HepG2 (cell line): ENCODE results near the gene ENDOG. TPM values are rescaled to one million over a fixed set of nuclear protein-coding genes. Genes with fewer than 3 reads are reported as not detected.

Source experiments
- ATAC-seq: fragments of 200-7000 bp; cut with Tn5 transposase; 3 replicates; pipeline ENCODE4 v1.9.1; 2020; ENCODE audit warnings: mild to moderate bottlenecking, moderate library complexity
- BruUV-seq: library from RNA; stranded (reverse); fragments of 400-500 nt; replicated peaks from 2 replicates; lab custom pipeline; 2021; lab: Mats Ljungman, UMichigan
- CTCF ChIA-PET: fragments of 300-600 bp; formaldehyde crosslinking; extraction: SDS; loops from one replicate; lab custom pipeline; 2021; ENCODE audit warnings: low total read pairs, inconsistent platforms, low intra/inter-chr PET ratio; lab: Yijun Ruan, JAX
- POLR2A ChIA-PET: fragments of 350-600 bp; sonication (Branson Sonifier 250); formaldehyde crosslinking; loops from one replicate; lab custom pipeline; 2020; ENCODE audit warnings: antibody characterized with exemption, inconsistent platforms; lab: Yijun Ruan, JAX
- DNase-seq: peaks from one replicate; pipeline ENCODE4 v3.0.0-alpha.2; 2015; ENCODE audit warnings: low spot score
- FAIRE-seq: peaks from 3 replicates; lab custom pipeline; 2011; peaks lifted over from hg19 to GRCh38; lab: Jason Lieb, UNC
- H2AFZ ChIP-seq: one replicate; pipeline ENCODE4 v1.6.1; 2011; ENCODE audit warnings: low read length, inconsistent platforms
- H3K27ac ChIP-seq: fragments of 300-600 bp; 3 replicates; pipeline ENCODE4 v1.8.0; 2011; ENCODE audit warnings: mixed run types, mild to moderate bottlenecking, mixed read lengths, low read length, inconsistent platforms; ENCODE audit not compliant: insufficient read depth; ENCODE audit errors: extremely low read length
- H3K27me3 ChIP-seq, 2 experiments: fragments of 200-600 bp in 1 of 2; 2 replicates in 1 of 2; 3 replicates in 1 of 2; pipeline versions ENCODE4 v1.6.0 to v1.8.0; 2011; ENCODE audit warnings: low read length in 2 of 2, mild to moderate bottlenecking in 2 of 2, moderate library complexity in 2 of 2, inconsistent platforms in 1 of 2; ENCODE audit not compliant: insufficient read depth in 2 of 2, control insufficient read depth in 1 of 2
- H3K36me3 ChIP-seq, 2 experiments: fragments of 200-600 bp in 1 of 2; replicated peaks in 1 of 2; 2 replicates in 1 of 2; 3 replicates in 1 of 2; pipeline versions ENCODE4 v1.5.1 to v1.8.0; 2011; ENCODE audit warnings: low read length in 2 of 2, inconsistent platforms in 1 of 2; ENCODE audit not compliant: insufficient read depth in 2 of 2, control insufficient read depth in 1 of 2
- H3K4me1 ChIP-seq: 2 replicates; pipeline ENCODE4 v1.5.1; 2012; ENCODE audit warnings: low read length, inconsistent platforms; ENCODE audit not compliant: insufficient read depth
- H3K4me2 ChIP-seq: 2 replicates; pipeline ENCODE4 v1.6.0; 2011; ENCODE audit warnings: low read depth, low read length, inconsistent platforms
- H3K4me3 ChIP-seq, 3 experiments: fragments of 200-600 bp in 1 of 3; sonication (generic), shearing (Covaris generic) in 1 of 3; replicated peaks in 1 of 3; 2 replicates each; pipeline ENCODE4 v1.5.1; 2011 to 2016; ENCODE audit warnings: low read length in 3 of 3, inconsistent platforms in 2 of 3, low read depth in 2 of 3, mild to moderate bottlenecking in 2 of 3, control low read depth in 1 of 3, mixed read lengths in 1 of 3; ENCODE audit not compliant: insufficient read depth in 1 of 3
- H3K79me2 ChIP-seq: one replicate; pipeline ENCODE4 v1.6.1; 2011; ENCODE audit warnings: low read length, inconsistent platforms; ENCODE audit not compliant: insufficient read depth
- H3K9ac ChIP-seq: 2 replicates; pipeline ENCODE4 v1.6.0; 2011; ENCODE audit warnings: mild to moderate bottlenecking, low read depth, low read length, inconsistent platforms; ENCODE audit not compliant: insufficient read depth
- H3K9me3 ChIP-seq: 2 replicates; pipeline ENCODE4 v1.5.1; 2012; ENCODE audit warnings: mild to moderate bottlenecking, low read length
- H4K20me1 ChIP-seq: 2 replicates; pipeline ENCODE4 v1.6.0; 2011; ENCODE audit warnings: inconsistent platforms, mild to moderate bottlenecking, low read length, moderate library complexity; ENCODE audit not compliant: insufficient read depth
- AGO2 ChIP-seq: fragments of 200-400 bp; formaldehyde crosslinking; optimal IDR thresholded peaks from 2 replicates; pipeline ENCODE3; 2017; ENCODE audit warnings: mild to moderate bottlenecking, low read depth, low read length, moderate library complexity
- ARID2 ChIP-seq: sonication (generic); formaldehyde crosslinking; IDR thresholded peaks from 2 replicates; pipeline ENCODE4 v1.8.1; 2022; ENCODE audit warnings: mild to moderate bottlenecking, missing genetic modification reagents, borderline replicate concordance
- ESRRA ChIP-seq: sonication (generic); formaldehyde crosslinking; IDR thresholded peaks from 2 replicates; pipeline ENCODE4 v1.5.1; 2020; ENCODE audit warnings: mild to moderate bottlenecking, low read depth, missing genetic modification reagents
- RARG ChIP-seq: sonication (generic); formaldehyde crosslinking; IDR thresholded peaks from 2 replicates; pipeline ENCODE4 v1.4.0; 2020; ENCODE audit warnings: low read depth, mild to moderate bottlenecking, missing genetic modification reagents
- RBFOX2 ChIP-seq: fragments of 200-400 bp; formaldehyde crosslinking; IDR thresholded peaks from 2 replicates; pipeline ENCODE4 v1.6.1; 2017; ENCODE audit warnings: low read depth, mild to moderate bottlenecking, low read length
- SMARCE1 ChIP-seq: fragments of 450-650 bp; IDR thresholded peaks from 2 replicates; pipeline ENCODE4 v1.6.1; 2017; ENCODE audit warnings: borderline replicate concordance
- TAF15 ChIP-seq: fragments of 200-400 bp; formaldehyde crosslinking; IDR thresholded peaks from one replicate; pipeline ENCODE4 v1.6.1; 2018; ENCODE audit warnings: mild to moderate bottlenecking, low read depth, low read length; ENCODE audit not compliant: poor library complexity, severe bottlenecking
- TBX2 ChIP-seq: sonication (generic); formaldehyde crosslinking; IDR thresholded peaks from 2 replicates; pipeline ENCODE4 v1.5.0; 2020; ENCODE audit warnings: missing genetic modification reagents, mild to moderate bottlenecking, borderline replicate concordance
- TCF12 ChIP-seq, 2 experiments: fragments of 450-650 bp in 1 of 2; sonication (generic) in 1 of 2; formaldehyde crosslinking in 1 of 2; IDR thresholded peaks; 2 replicates each; pipeline versions ENCODE4 v1.6.1 to v1.8.0; 2017 to 2022; ENCODE audit warnings: antibody characterized with exemption in 1 of 2, mild to moderate bottlenecking in 1 of 2, missing genetic modification reagents in 1 of 2, moderate library complexity in 1 of 2
- ZFP36 ChIP-seq: fragments of 150-350 bp; IDR thresholded peaks from 2 replicates; pipeline ENCODE4 v1.6.1; 2018; ENCODE audit warnings: borderline replicate concordance, low read length, low read depth; ENCODE audit not compliant: partially characterized antibody
- ZGPAT ChIP-seq: IDR thresholded peaks from 2 replicates; pipeline ENCODE4 v1.6.1; 2016; ENCODE audit warnings: mild to moderate bottlenecking
- WGBS: methylation state at CpG from one replicate; pipeline ENCODE4 v1.1.6; 2017; ENCODE audit warnings: low lambda C conversion rate; 5-methylcytosine and 5-hydroxymethylcytosine counted together
- in situ Hi-C: cut with HindIII; loops from 2 replicates; pipeline ENCODE4 v1.10.0; 2017; ENCODE audit warnings: low pct_unique_long_range_greater_than_20kb; ENCODE audit not compliant: extremely low pct_ligation_motif_present
- intact Hi-C: fragments of 100-400 bp; cut with micrococcal nuclease; formaldehyde crosslinking; loops from one replicate; pipeline ENCODE4 v1.10.0; 2022; ENCODE audit not compliant: unreplicated experiment
- polyA plus RNA-seq, 8 experiments: library from polyadenylated mRNA; depleted of rRNA in 3 of 8; stranded (reverse) in 7 of 8; unstranded in 1 of 8; fragments of >200 nt; fragmentation: Illumina TruSeq in 4 of 8; extraction: Trizol in 4 of 8; gene quantifications; 2 replicates each; pipeline versions ENCODE4 v1.2.1 to v1.2.3, GENCODE V29; 2011 to 2016; ENCODE audit warnings: low read depth in 4 of 8, missing spikeins in 1 of 8, mixed read lengths in 1 of 8; ENCODE audit not compliant: insufficient read depth in 1 of 8
- total RNA-seq, 5 experiments: library from RNA; depleted of rRNA; stranded (reverse); fragments of >200 nt; fragmentation: Illumina TruSeq; extraction: Trizol; gene quantifications; 2 replicates each; pipeline ENCODE4 v1.2.3, GENCODE V29; 2016; ENCODE audit warnings: low read depth in 1 of 5

ENDOG gene
- total and polyA plus RNA-seq, 2 of the 13 experiments (the other 11 are each of a cell fraction or from before 2014, with no cell fraction given) = 26.3 to 28.8 TPM

- peaks cover 18 to 55% of the 10 kb centered on the region in 2 experiments for H3K36me3 ChIP-seq
- TF ChIP-seq ZFP36 (peak; percentile 41), ZGPAT (no peak)
- no peaks in the 10 kb centered on the region for H3K9me3 ChIP-seq
- DNase-seq = no peak
- peaks cover 35% of the 10 kb centered on the region for H3K4me1 ChIP-seq
- FAIRE-seq = no peak
- H3K4me2 ChIP-seq = no peak overlapping the region
- intact Hi-C loops (no loop called here), in situ Hi-C loops (no loop called here)
- POLR2A ChIA-PET = no interaction called here
- no peak for ATAC-seq
- TSS peak; percentile 26 for BruUV-seq
- peaks cover 5% of the 10 kb centered on the region for H3K79me2 ChIP-seq
- WGBS = 98% methylated on average over 10 of the region's 16 CpGs
- H3K4me3 ChIP-seq = no peak overlapping the region
- H3K27me3 ChIP-seq = no peaks in the 10 kb centered on the region
- no peaks in the 10 kb centered on the region for H4K20me1 ChIP-seq
- no peak overlapping the region for H2AFZ ChIP-seq
- no peak overlapping the region for H3K9ac ChIP-seq
- CTCF ChIA-PET = no interaction called here
- H3K27ac ChIP-seq = no peak overlapping the region
Observed at GRCh38 chr9:128821584-128822406, 3.5 kb downstream of the ENDOG start.

- no TSS peak for BruUV-seq
- Histone ChIP-seq H3K4me3 (no peak overlapping the region), H3K9ac (no peak overlapping the region), H4K20me1 (no peaks in the 10 kb centered on the region), H2AFZ (no peak overlapping the region), H3K36me3 (peaks cover 22 to 62% of the 10 kb centered on the region in 2 experiments), H3K27me3 (no peaks in the 10 kb centered on the region), H3K9me3 (no peaks in the 10 kb centered on the region), H3K4me2 (no peak overlapping the region), H3K27ac (no peak overlapping the region), H3K79me2 (peaks cover 5% of the 10 kb centered on the region), H3K4me1 (peaks cover 35% of the 10 kb centered on the region)
- intact Hi-C loops (no loop called here), in situ Hi-C loops (no loop called here)
- WGBS = 100% methylated on average over 13 of the region's 22 CpGs
- ChIA-PET POLR2A (no interaction called here), CTCF (no interaction called here)
- ATAC-seq (no peak), DNase-seq (no peak), FAIRE-seq (no peak)
- TF ChIP-seq SMARCE1 (no peak), TBX2 (CRISPR knock-in tag) (no peak), ESRRA (no peak), TAF15 (peak; percentile 17), RBFOX2 (peak; percentile 41; the same call in 1 of the 2 replicates), AGO2 (peak; percentile 69), TCF12 (IDR thresholded peaks at IDR 0.05) (no peak), TCF12 (CRISPR knock-in tag; IDR thresholded peaks at IDR 0.05) (no peak), RARG (CRISPR knock-in tag) (no peak), ARID2 (CRISPR knock-in tag) (no peak)
Observed at GRCh38 chr9:128822407-128823042, 4.2 kb downstream of the ENDOG start.
